ENCODE data around the gene F13A1.

GRCh38 chr6:6332811-6333244, 12.4 kb upstream of the F13A1 start:
- no peak for TF ChIP-seq EZH2phosphoT487 (IDR thresholded peaks at IDR 0.05; ENCODE audit: insufficient read depth, low read depth)
- TF ChIP-seq EZH2 (IDR thresholded peaks at IDR 0.05; ENCODE audit: insufficient read depth, poor library complexity, severe bottlenecking): no peak
